ENCODE data around the gene CEP78.

The CEP78 gene

DNA sequence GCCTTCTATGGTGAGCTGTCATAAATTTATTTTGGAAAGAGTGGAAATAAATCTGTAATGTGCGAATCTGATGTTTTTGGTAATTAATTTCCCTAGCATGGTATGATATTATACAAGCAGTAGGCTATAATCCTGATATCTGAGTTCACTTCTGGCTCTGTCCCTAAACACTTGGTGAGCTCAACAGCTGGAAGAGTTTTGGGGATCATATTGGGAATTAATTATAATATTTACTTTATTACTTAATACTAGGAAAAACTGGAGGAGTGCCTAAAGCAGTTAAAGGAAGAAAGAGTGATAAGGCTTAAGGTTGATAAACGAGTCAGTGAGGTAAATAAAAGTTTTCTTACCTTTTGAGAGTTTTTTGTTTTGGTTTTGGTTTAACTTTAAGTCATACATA lies 26.8 kb downstream of the CEP78 start:
- TF ChIP-seq, protein P1, sequence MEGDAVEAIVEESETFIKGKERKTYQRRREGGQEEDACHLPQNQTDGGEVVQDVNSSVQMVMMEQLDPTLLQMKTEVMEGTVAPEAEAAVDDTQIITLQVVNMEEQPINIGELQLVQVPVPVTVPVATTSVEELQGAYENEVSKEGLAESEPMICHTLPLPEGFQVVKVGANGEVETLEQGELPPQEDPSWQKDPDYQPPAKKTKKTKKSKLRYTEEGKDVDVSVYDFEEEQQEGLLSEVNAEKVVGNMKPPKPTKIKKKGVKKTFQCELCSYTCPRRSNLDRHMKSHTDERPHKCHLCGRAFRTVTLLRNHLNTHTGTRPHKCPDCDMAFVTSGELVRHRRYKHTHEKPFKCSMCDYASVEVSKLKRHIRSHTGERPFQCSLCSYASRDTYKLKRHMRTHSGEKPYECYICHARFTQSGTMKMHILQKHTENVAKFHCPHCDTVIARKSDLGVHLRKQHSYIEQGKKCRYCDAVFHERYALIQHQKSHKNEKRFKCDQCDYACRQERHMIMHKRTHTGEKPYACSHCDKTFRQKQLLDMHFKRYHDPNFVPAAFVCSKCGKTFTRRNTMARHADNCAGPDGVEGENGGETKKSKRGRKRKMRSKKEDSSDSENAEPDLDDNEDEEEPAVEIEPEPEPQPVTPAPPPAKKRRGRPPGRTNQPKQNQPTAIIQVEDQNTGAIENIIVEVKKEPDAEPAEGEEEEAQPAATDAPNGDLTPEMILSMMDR (conservative IDR thresholded peaks at IDR 0.05; ENCODE audit: low read depth, low read length), result no peak
- DNase-seq (ENCODE audit: low read depth), result no peak
- no peak overlapping the region for H3K4me3 ChIP-seq (ENCODE audit: low read depth, low read length)

DNA sequence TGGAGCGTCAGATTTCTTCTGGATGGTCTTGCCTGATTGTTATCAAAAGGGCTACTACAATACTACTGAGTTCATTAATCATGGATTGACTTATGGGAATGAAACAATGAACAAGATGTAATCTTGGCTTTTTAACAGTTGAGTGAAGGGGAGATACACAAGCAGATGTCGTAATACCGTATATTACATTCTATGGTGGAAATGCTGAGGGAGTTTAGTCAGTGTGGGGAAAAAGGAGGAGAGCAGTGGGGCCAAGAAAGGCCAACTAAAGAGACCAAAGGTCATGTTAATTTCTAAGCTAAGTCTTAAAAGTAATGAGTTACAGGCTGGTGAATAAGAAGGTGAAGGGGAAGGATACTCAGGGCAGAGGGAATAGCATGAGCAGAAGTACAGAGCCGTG lies 32.0 kb downstream of the CEP78 start:
- no peak overlapping the region for H3K4me3 ChIP-seq (ENCODE audit: low read depth, low read length)
- DNase-seq (ENCODE audit: low read depth), result no peak
- TF ChIP-seq, protein P1 (conservative IDR thresholded peaks at IDR 0.05; ENCODE audit: low read depth, low read length), result no peak

DNA sequence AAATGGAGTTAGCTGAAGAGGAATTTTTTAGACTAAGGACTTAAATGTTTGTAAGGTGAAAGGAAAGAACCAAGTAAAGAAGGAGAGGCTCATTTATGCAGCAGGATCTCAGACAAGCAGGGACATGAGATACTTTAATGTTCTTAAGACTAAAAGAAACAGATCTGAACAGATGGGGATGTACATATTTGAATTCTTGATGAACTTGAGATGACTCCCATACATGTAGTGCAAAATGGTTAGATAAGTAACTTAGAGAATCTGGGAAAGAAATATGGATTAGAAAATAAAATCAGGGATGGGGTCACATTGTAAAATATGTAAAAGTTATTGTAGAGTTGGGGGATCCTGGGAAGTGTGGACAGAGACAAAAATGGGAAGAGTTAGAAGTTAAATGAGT lies 33.9 kb downstream of the CEP78 start:
- TF ChIP-seq, protein P1 (conservative IDR thresholded peaks at IDR 0.05; ENCODE audit: low read depth, low read length), result no peak
- no peak for DNase-seq (ENCODE audit: low read depth)
- no peak overlapping the region for H3K4me3 ChIP-seq (ENCODE audit: low read depth, low read length)

DNA sequence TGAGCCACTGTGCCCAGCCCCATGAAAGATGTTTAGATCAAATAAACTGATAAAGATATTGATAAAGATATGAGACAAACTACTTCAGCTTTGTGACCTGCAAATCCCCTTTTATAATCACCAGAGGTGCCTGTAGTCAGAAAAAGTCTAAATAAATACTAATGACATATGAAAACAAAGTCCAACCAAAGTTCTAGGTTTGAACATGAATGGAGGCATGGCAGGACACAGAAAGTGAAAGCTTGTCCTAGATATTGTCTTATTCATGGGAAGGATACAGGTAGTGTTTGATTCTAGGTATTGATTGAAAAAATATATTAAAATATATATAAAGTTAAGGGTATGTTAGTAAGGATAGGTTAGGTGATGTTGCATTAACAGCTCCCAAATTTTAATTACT lies 36.4 kb downstream of the CEP78 start:
- no peak for DNase-seq (ENCODE audit: low read depth)
- TF ChIP-seq, protein P1 (conservative IDR thresholded peaks at IDR 0.05; ENCODE audit: low read depth, low read length), result no peak
- no peak overlapping the region for H3K4me3 ChIP-seq (ENCODE audit: low read depth, low read length)

DNA sequence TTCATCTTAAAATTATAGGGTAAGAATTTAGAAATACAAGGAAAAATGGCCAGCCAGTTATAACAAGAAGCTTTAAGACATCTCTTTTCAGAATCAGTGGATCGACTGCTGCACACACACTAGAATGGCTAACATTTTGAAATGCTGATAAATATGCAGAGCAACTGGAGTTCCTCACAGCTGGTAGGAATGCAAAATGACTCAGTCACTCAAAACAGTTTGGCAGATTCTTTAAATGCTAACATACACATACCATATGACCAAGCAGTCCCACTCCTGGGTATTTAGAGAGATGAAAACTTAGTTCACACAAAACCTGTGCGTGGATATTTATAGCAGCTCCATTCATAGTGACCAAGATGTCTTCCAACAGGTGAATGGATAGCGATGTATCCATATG lies 37.9 kb downstream of the CEP78 start:
- DNase-seq (ENCODE audit: low read depth), result peak; percentile 69
- TF ChIP-seq, protein P1 (conservative IDR thresholded peaks at IDR 0.05; ENCODE audit: low read depth, low read length), result no peak
- no peak overlapping the region for H3K4me3 ChIP-seq (ENCODE audit: low read depth, low read length)

DNA sequence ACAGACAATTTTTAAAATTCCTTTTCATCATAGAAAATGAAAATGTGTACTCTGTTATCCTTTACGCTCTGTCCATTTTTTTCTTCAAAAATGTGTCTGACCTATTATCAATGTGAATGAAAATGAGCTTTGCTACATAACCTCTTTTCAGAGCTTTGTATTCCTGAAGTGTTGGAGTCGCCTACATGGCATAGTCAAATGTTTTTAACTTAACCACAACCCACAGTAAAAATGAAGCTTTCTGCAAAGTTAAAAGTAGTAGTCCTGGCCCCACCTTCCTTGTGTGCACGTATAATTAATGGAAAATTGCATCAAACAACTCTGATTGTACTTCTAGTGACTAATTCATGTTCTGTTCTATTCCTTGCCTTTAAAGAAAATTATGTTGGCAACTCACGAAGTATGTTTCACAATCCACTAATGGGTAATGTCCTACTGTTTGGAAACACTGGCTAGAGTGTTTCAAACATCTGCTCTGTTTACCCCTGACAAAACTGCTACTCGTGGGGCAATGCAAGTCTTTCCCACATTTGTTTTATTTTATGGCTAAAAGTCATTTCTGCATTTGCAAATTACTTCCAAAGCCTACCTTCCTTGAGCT lies 42.4 kb downstream of the CEP78 start:
- TF ChIP-seq, protein P1 (conservative IDR thresholded peaks at IDR 0.05; ENCODE audit: low read depth, low read length), result no peak
- H3K4me3 ChIP-seq (ENCODE audit: low read depth, low read length), result no peak overlapping the region
- DNase-seq (ENCODE audit: low read depth), result peak; percentile 75

DNA sequence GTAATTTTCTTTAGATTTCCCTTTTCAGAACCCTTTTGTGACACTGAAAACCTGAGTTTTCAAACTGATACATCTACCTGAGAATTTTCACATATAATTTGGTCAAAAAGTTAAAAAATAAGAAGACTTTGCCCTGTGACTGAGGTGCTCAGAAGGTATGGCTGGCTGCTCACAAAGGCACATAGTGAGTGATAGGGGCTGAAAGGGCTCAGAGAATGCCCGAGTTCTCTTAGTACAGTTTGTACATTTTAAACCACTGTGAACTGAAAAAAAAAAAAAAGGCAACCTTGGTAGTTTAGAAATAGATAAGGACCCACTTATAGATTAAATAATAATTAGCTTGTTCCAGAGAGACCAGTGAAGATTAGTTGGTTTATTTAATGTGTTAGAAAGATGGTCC lies 42.9 kb downstream of the CEP78 start:
- TF ChIP-seq, protein P1 (conservative IDR thresholded peaks at IDR 0.05; ENCODE audit: low read depth, low read length), result no peak
- no peak for DNase-seq (ENCODE audit: low read depth)
- H3K4me3 ChIP-seq (ENCODE audit: low read depth, low read length), result no peak overlapping the region

Data from choroid plexus epithelial cell (primary cell).